Activated CD8-positive, alpha-beta T cell treated with anti-CD3 and anti-CD28 coated beads, Interleukin-2, amount 10 ng/mL, durations not matched to agents 7 days and 5 days (primary cell): ENCODE data around the gene HSPA12A. TPM values are rescaled to one million over a fixed set of nuclear protein-coding genes. Genes with fewer than 3 reads are reported as not detected.

Experiments
- ATAC-seq: fragments of 150-1000 bp; cut with Tn5 transposase; one replicate; pipeline ENCODE4 v1.10.0; 2021; ENCODE audit warnings: moderate library complexity
- CTCF ChIA-PET: fragments of 350-600 bp; sonication (Branson Sonifier 250); formaldehyde crosslinking; loops from one replicate; lab custom pipeline; 2021; ENCODE audit warnings: antibody characterized with exemption; lab: Charles Lee
- POLR2A ChIA-PET: fragments of 350-600 bp; sonication (Branson Sonifier 250); formaldehyde crosslinking; loops from one replicate; lab custom pipeline; 2021; ENCODE audit warnings: antibody characterized with exemption; lab: Charles Lee
- DNase-seq: peaks from one replicate; pipeline ENCODE4 v3.0.0-alpha.2; 2020
- H3K27ac Mint-ChIP-seq: one replicate; pipeline ENCODE4 v1.8.0; 2021; ENCODE audit warnings: mild to moderate bottlenecking, mixed read lengths
- H3K27me3 Mint-ChIP-seq: one replicate; pipeline ENCODE4 v1.8.0; 2021; ENCODE audit warnings: low read depth, mixed read lengths
- H3K36me3 Mint-ChIP-seq: one replicate; pipeline ENCODE4 v1.8.0; 2021; ENCODE audit warnings: low read depth, mixed read lengths
- H3K4me1 Mint-ChIP-seq: one replicate; pipeline ENCODE4 v1.8.0; 2021; ENCODE audit warnings: low read depth, mixed read lengths
- H3K4me3 Mint-ChIP-seq: one replicate; pipeline ENCODE4 v1.8.0; 2021; ENCODE audit warnings: mild to moderate bottlenecking, mixed read lengths
- H3K9me3 Mint-ChIP-seq: one replicate; pipeline ENCODE4 v1.8.0; 2022; ENCODE audit warnings: mixed read lengths; ENCODE audit not compliant: insufficient read depth
- total RNA-seq, 2 experiments: library from RNA; stranded (reverse); gene quantifications; one replicate each; pipeline ENCODE4 v1.2.3, GENCODE V29; 2021

HSPA12A gene
- total RNA-seq, 2 experiments from 2014 or later: not detected

- H3K27me3 Mint-ChIP-seq: no peaks in the 10 kb centered on the region
- POLR2A ChIA-PET: no interaction called here
- no peaks in the 10 kb centered on the region for H3K36me3 Mint-ChIP-seq
- H3K9me3 Mint-ChIP-seq: no peaks in the 10 kb centered on the region
- CTCF ChIA-PET: no interaction called here
- no peak overlapping the region for H3K27ac Mint-ChIP-seq
- H3K4me1 Mint-ChIP-seq: no peaks in the 10 kb centered on the region
- no peak for ATAC-seq
- H3K4me3 Mint-ChIP-seq: no peak overlapping the region
- DNase-seq: no peak
These were observed 86.8 kb downstream of the HSPA12A start for GRCh38 chr10:116655568-116655967.

GRCh38 chr10:116654816-116655215, 87.5 kb downstream of the HSPA12A start:
- H3K27me3 Mint-ChIP-seq: no peaks in the 10 kb centered on the region
- CTCF ChIA-PET: no interaction called here

GRCh38 chr10:116653885-116654284, 88.5 kb downstream of the HSPA12A start:
- no peak overlapping the region for H3K4me3 Mint-ChIP-seq
- no peak for ATAC-seq
- ChIA-PET POLR2A (no interaction called here), CTCF (no interaction called here)
- no peaks in the 10 kb centered on the region for H3K4me1 Mint-ChIP-seq
- no peak overlapping the region for H3K27ac Mint-ChIP-seq
- no peaks in the 10 kb centered on the region for H3K36me3 Mint-ChIP-seq
- no peak for DNase-seq
- H3K9me3 Mint-ChIP-seq: no peaks in the 10 kb centered on the region
- H3K27me3 Mint-ChIP-seq: no peaks in the 10 kb centered on the region

More at GRCh38 chr10:116654816-116655215, 87.5 kb downstream of the HSPA12A start:
- DNase-seq: no peak
- Mint-ChIP-seq H3K27ac (no peak overlapping the region), H3K36me3 (no peaks in the 10 kb centered on the region), H3K9me3 (no peaks in the 10 kb centered on the region), H3K4me3 (no peak overlapping the region), H3K4me1 (no peaks in the 10 kb centered on the region)
- no peak for ATAC-seq
- POLR2A ChIA-PET: no interaction called here

- CTCF ChIA-PET: no interaction called here
- ATAC-seq: no peak
- Mint-ChIP-seq H3K4me3 (no peak overlapping the region), H3K4me1 (no peaks in the 10 kb centered on the region), H3K27ac (no peak overlapping the region), H3K9me3 (no peaks in the 10 kb centered on the region), H3K27me3 (no peaks in the 10 kb centered on the region), H3K36me3 (no peaks in the 10 kb centered on the region)
- POLR2A ChIA-PET: no interaction called here
- no peak for DNase-seq
These were observed 93.5 kb downstream of the HSPA12A start for GRCh38 chr10:116648903-116649302.

- ChIA-PET CTCF (no interaction called here), POLR2A (no interaction called here)
- Mint-ChIP-seq H3K27ac (no peak overlapping the region), H3K27me3 (peaks cover 2% of the 10 kb centered on the region), H3K4me3 (no peak overlapping the region), H3K4me1 (no peaks in the 10 kb centered on the region), H3K36me3 (no peaks in the 10 kb centered on the region), H3K9me3 (no peaks in the 10 kb centered on the region)
- ATAC-seq: no peak
- no peak for DNase-seq
These were observed 95.9 kb downstream of the HSPA12A start for GRCh38 chr10:116646502-116646901.

GRCh38 chr10:116637830-116638229, 104.5 kb downstream of the HSPA12A start:
- ATAC-seq: peak; percentile 36
- H3K4me1 Mint-ChIP-seq: no peaks in the 10 kb centered on the region
- CTCF ChIA-PET: no interaction called here
- H3K27ac Mint-ChIP-seq: no peak overlapping the region
- no peak for DNase-seq
- peaks cover 13% of the 10 kb centered on the region for H3K27me3 Mint-ChIP-seq
- H3K4me3 Mint-ChIP-seq: no peak overlapping the region
- no peaks in the 10 kb centered on the region for H3K36me3 Mint-ChIP-seq
- H3K9me3 Mint-ChIP-seq: no peaks in the 10 kb centered on the region
- POLR2A ChIA-PET: no interaction called here

GRCh38 chr10:116636976-116637375, 105.4 kb downstream of the HSPA12A start:
- ATAC-seq (no peak), DNase-seq (no peak)
- CTCF ChIA-PET: interaction anchor here (0.5 kb wide), 1 partner anchor 45 kb away, joined by 3 read pairs; no protein-coding TSS in a partner anchor
- H3K27me3 Mint-ChIP-seq: peaks cover 11% of the 10 kb centered on the region
- H3K4me1 Mint-ChIP-seq: no peaks in the 10 kb centered on the region
- no peaks in the 10 kb centered on the region for H3K9me3 Mint-ChIP-seq
- no peak overlapping the region for H3K27ac Mint-ChIP-seq
- no peak overlapping the region for H3K4me3 Mint-ChIP-seq
- H3K36me3 Mint-ChIP-seq: no peaks in the 10 kb centered on the region
- POLR2A ChIA-PET: no interaction called here

- Mint-ChIP-seq H3K4me1 (no peaks in the 10 kb centered on the region), H3K9me3 (no peaks in the 10 kb centered on the region), H3K36me3 (no peaks in the 10 kb centered on the region), H3K27ac (no peak overlapping the region), H3K27me3 (peaks cover 11% of the 10 kb centered on the region), H3K4me3 (no peak overlapping the region)
- DNase-seq: no peak
- POLR2A ChIA-PET: no interaction called here
- CTCF ChIA-PET: no interaction called here
- no peak for ATAC-seq
These were observed 106.0 kb downstream of the HSPA12A start for GRCh38 chr10:116636385-116636784.

GRCh38 chr10:116634126-116634975, 108.0 kb downstream of the HSPA12A start:
- Mint-ChIP-seq H3K27me3 (peaks cover 6% of the 10 kb centered on the region), H3K4me3 (no peak overlapping the region), H3K27ac (no peak overlapping the region), H3K36me3 (no peaks in the 10 kb centered on the region), H3K9me3 (no peaks in the 10 kb centered on the region), H3K4me1 (no peaks in the 10 kb centered on the region)
- ChIA-PET POLR2A (no interaction called here), CTCF (no interaction called here)
- ATAC-seq (no peak), DNase-seq (no peak)

GRCh38 chr10:116633216-116633600, 109.2 kb downstream of the HSPA12A start:
- Mint-ChIP-seq H3K27me3 (peaks cover 11% of the 10 kb centered on the region), H3K4me3 (no peak overlapping the region), H3K36me3 (no peaks in the 10 kb centered on the region), H3K27ac (no peak overlapping the region), H3K9me3 (no peaks in the 10 kb centered on the region), H3K4me1 (no peaks in the 10 kb centered on the region)
- ChIA-PET POLR2A (no interaction called here), CTCF (no interaction called here)
- DNase-seq (no peak), ATAC-seq (no peak)

GRCh38 chr10:116632596-116633215, 109.7 kb downstream of the HSPA12A start:
- Mint-ChIP-seq H3K9me3 (no peaks in the 10 kb centered on the region), H3K27ac (no peak overlapping the region), H3K27me3 (peaks cover 11% of the 10 kb centered on the region), H3K4me3 (no peak overlapping the region), H3K4me1 (no peaks in the 10 kb centered on the region), H3K36me3 (no peaks in the 10 kb centered on the region)
- POLR2A ChIA-PET: no interaction called here
- ATAC-seq (no peak), DNase-seq (no peak)
- CTCF ChIA-PET: no interaction called here

GRCh38 chr10:116631871-116632295, 110.5 kb downstream of the HSPA12A start:
- ATAC-seq (no peak), DNase-seq (no peak)
- H3K9me3 Mint-ChIP-seq: no peaks in the 10 kb centered on the region
- H3K4me1 Mint-ChIP-seq: no peaks in the 10 kb centered on the region
- ChIA-PET CTCF (no interaction called here), POLR2A (no interaction called here)
- H3K27me3 Mint-ChIP-seq: peaks cover 11% of the 10 kb centered on the region
- H3K27ac Mint-ChIP-seq: no peak overlapping the region
- no peaks in the 10 kb centered on the region for H3K36me3 Mint-ChIP-seq
- H3K4me3 Mint-ChIP-seq: no peak overlapping the region
